ENCODE data around the gene MFSD1. TPM values are rescaled to one million over a fixed set of nuclear protein-coding genes. Genes with fewer than 3 reads are reported as not detected.

The MFSD1 gene
- total and polyA plus RNA-seq, 2 of the 8 experiments (the other 6 are each of a cell fraction or from before 2014, with no cell fraction given) = 9.3 to 11.5 TPM

DNA sequence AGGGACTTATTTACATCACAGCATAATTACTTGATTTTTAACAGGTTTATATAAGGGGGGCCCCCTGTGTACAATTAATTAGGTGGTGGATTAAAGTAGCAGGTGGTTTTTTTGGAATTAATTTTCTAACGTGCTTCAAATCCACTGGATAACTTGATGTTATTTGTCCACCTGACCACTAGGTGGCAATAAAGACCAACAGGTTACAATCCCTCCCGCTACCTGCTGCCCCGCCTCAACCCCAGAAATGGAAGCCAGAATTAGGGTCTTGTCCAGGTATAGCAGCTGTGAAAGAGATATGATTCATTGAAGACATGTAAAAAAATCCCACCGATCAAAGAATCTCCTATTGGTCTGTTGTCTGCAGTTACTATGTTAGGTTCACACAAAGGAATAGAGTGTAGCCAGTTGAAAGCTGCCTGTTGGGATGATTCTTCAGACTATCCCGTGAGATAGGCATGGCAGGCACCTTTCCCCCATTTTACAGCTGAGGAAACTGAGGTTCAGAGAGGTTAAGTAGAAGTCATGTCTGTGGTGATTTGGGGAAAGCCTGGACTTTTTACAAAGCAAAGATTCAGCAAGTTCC, 44.0 kb downstream of the MFSD1 start:
- ChIA-PET CTCF (ENCODE audit: partially characterized antibody) (interaction anchor here (0.6 to 14.4 kb wide), 38 partner anchors 9 to 740 kb away, joined by 3 to 195 read pairs (median 5); partner anchors contain the start of gene MFSD1), POLR2A (ENCODE audit: partially characterized antibody) (no interaction called here)
- Histone ChIP-seq H2BK5ac (ENCODE audit: low read depth, low read length) (no peak overlapping the region), H4K5ac (ENCODE audit: insufficient read length, low read depth, low read length) (no peak overlapping the region), H3K27ac (ENCODE audit: low read depth, low read length) (no peak overlapping the region), H3K4ac (replicated peaks; ENCODE audit: insufficient read length, low read depth, low read length) (no peak overlapping the region), H3K56ac (replicated peaks; ENCODE audit: insufficient read length, low read depth, low read length) (no peak overlapping the region), H4K91ac (replicated peaks; ENCODE audit: insufficient read length, low read length) (no peak overlapping the region), H2BK120ac (replicated peaks; ENCODE audit: low read depth, low read length) (no peak overlapping the region), H3K18ac (ENCODE audit: extremely low read depth, low read length) (no peak overlapping the region), H3K23me2 (ENCODE audit: low read depth, low read length) (no peaks in the 10 kb centered on the region), H2BK20ac (ENCODE audit: low read length) (no peak overlapping the region), H3K9ac (replicated peaks in 1 of 4; ENCODE audit: extremely low read depth in 1 of 4, low read depth in 3 of 4, low read length in 3 of 4) (no peak overlapping the region), H2BK12ac (ENCODE audit: low read depth, low read length) (no peak overlapping the region), H3K79me2 (ENCODE audit: control insufficient read depth in 1 of 2, insufficient read depth in 2 of 2, low read length in 2 of 2) (no peaks in the 10 kb centered on the region), H2AFZ (ENCODE audit: low read length) (no peak overlapping the region), H3K23ac (ENCODE audit: insufficient read length) (no peak overlapping the region), H4K8ac (ENCODE audit: extremely low read depth, insufficient read depth, low read length) (no peak overlapping the region), H2AK5ac (ENCODE audit: low read depth, low read length) (no peak overlapping the region), H3K9me3 (ENCODE audit: insufficient read depth in 2 of 2, low read depth in 1 of 2, low read length in 1 of 2) (no peaks in the 10 kb centered on the region), H3K4me1 (replicated peaks in 1 of 4; ENCODE audit: control insufficient read depth in 3 of 4, insufficient read depth in 4 of 4, low read length in 3 of 4) (no peaks in the 10 kb centered on the region), H4K20me1 (replicated peaks in 1 of 2; ENCODE audit: control insufficient read depth in 1 of 2, insufficient read depth in 2 of 2, low read length in 2 of 2) (no peaks in the 10 kb centered on the region), H3K27me3 (replicated peaks in 1 of 4; ENCODE audit: control insufficient read depth in 3 of 4, extremely low read depth in 1 of 4, insufficient read depth in 3 of 4, low read length in 3 of 4) (no peaks in the 10 kb centered on the region), H3K4me3 (ENCODE audit: extremely low read depth in 1 of 4, insufficient read depth in 2 of 4, low read depth in 3 of 4, low read length in 4 of 4) (no peak overlapping the region), H2BK15ac (ENCODE audit: low read length) (no peak overlapping the region), H3K14ac (ENCODE audit: insufficient read length) (no peak overlapping the region), H3K79me1 (ENCODE audit: low read depth, low read length) (no peaks in the 10 kb centered on the region), H3K36me3 (ENCODE audit: control insufficient read depth in 2 of 4, insufficient read depth in 4 of 4, low read length in 3 of 4) (no peaks in the 10 kb centered on the region), H3K4me2 (ENCODE audit: insufficient read depth in 1 of 2, low read depth in 2 of 2, low read length in 2 of 2) (no peak overlapping the region)
- peak in 1 of 2 experiments; percentile 15 for DNase-seq (ENCODE audit: low read depth in 1 of 2, low spot score in 2 of 2)
- WGBS, 2 experiments (ENCODE audit: extremely low coverage in 1 of 2, insufficient coverage in 1 of 2, insufficient read length in 1 of 2, insufficient replicate concordance in 2 of 2, low coverage in 1 of 2, low lambda C conversion rate in 2 of 2, missing lambda C conversion rate in 1 of 2) = 29% methylated on average over 5 of the region's 5 CpGs; no CpG with 5 or more reads in 1 of the 2 experiments
- FAIRE-seq = peak; percentile 95
- TF ChIP-seq YY1 (IDR thresholded peaks at IDR 0.05; ENCODE audit: low read depth, low read length) (peak; percentile 38; the same call in 1 of the 2 replicates), RAD21 (IDR thresholded peaks at IDR 0.05 in 1 of 2, conservative IDR thresholded peaks at IDR 0.05 in 1 of 2; ENCODE audit: low read depth in 2 of 2, low read length in 2 of 2) (peak; percentile 90), NRF1 (IDR thresholded peaks at IDR 0.05; ENCODE audit: low read depth, low read length) (no peak), CTCF (IDR thresholded peaks at IDR 0.05; ENCODE audit: control extremely low read depth in 1 of 3, insufficient read depth in 1 of 3, low read depth in 1 of 3, low read length in 3 of 3) (peak; percentile 45 to 70 (median 62)), POU5F1 (IDR thresholded peaks at IDR 0.05; ENCODE audit: low read depth, low read length) (no peak)

Data from H1 (cell line).